ENCODE results near the gene AGTPBP1. TPM values are rescaled to one million over a fixed set of nuclear protein-coding genes. Genes with fewer than 3 reads are reported as not detected.

AGTPBP1 gene
- total RNA-seq, 1 experiment from 2014 or later = 14.0 TPM

GRCh38 chr9:85541876-85542275 lies 199.9 kb downstream of the AGTPBP1 start:
- Mint-ChIP-seq H3K4me1 (ENCODE audit: low read depth, unreplicated experiment) (no peaks in the 10 kb centered on the region), H3K36me3 (ENCODE audit: insufficient read depth, unreplicated experiment) (no peaks in the 10 kb centered on the region), H3K4me3 (ENCODE audit: low read depth, unreplicated experiment) (no peak overlapping the region), H3K9me3 (ENCODE audit: low read depth, unreplicated experiment) (no peaks in the 10 kb centered on the region), H3K27me3 (ENCODE audit: unreplicated experiment) (no peaks in the 10 kb centered on the region), H3K27ac (ENCODE audit: unreplicated experiment) (no peak overlapping the region)
- DNase-seq = no peak
- no TSS peak for BruUV-seq (replicated peaks)
- no peak for TF ChIP-seq CTCF (IDR thresholded peaks at IDR 0.05; ENCODE audit: unreplicated experiment)
- intact Hi-C loops (cut with micrococcal nuclease; ENCODE audit: unreplicated experiment) = no loop called here
- CTCF ChIA-PET = interaction anchor here (0.7 kb wide), 1 partner anchor 33 kb away, joined by 3 read pairs; no protein-coding TSS in a partner anchor

GRCh38 chr9:85536514-85536913 lies 205.2 kb downstream of the AGTPBP1 start:
- DNase-seq = no peak
- Mint-ChIP-seq H3K27ac (ENCODE audit: unreplicated experiment) (no peak overlapping the region), H3K4me3 (ENCODE audit: low read depth, unreplicated experiment) (no peak overlapping the region), H3K4me1 (ENCODE audit: low read depth, unreplicated experiment) (peaks cover 8% of the 10 kb centered on the region), H3K36me3 (ENCODE audit: insufficient read depth, unreplicated experiment) (no peaks in the 10 kb centered on the region), H3K9me3 (ENCODE audit: low read depth, unreplicated experiment) (no peaks in the 10 kb centered on the region), H3K27me3 (ENCODE audit: unreplicated experiment) (no peaks in the 10 kb centered on the region)
- CTCF ChIA-PET = no interaction called here
- TF ChIP-seq CTCF (IDR thresholded peaks at IDR 0.05; ENCODE audit: unreplicated experiment) = no peak
- intact Hi-C loops (cut with micrococcal nuclease; ENCODE audit: unreplicated experiment) = no loop called here
- no TSS peak for BruUV-seq (replicated peaks)

GRCh38 chr9:85536076-85536475 lies 205.7 kb downstream of the AGTPBP1 start:
- H3K4me3 Mint-ChIP-seq (ENCODE audit: low read depth, unreplicated experiment) = no peak overlapping the region
- no peak for DNase-seq
- no peak overlapping the region for H3K27ac Mint-ChIP-seq (ENCODE audit: unreplicated experiment)
- CTCF ChIA-PET = interaction anchor here (0.5 kb wide), 1 partner anchor 297 kb away, joined by 3 read pairs; no protein-coding TSS in a partner anchor
- TF ChIP-seq CTCF (IDR thresholded peaks at IDR 0.05; ENCODE audit: unreplicated experiment) = no peak
- intact Hi-C loops (cut with micrococcal nuclease; ENCODE audit: unreplicated experiment) = no loop called here
- peaks cover 8% of the 10 kb centered on the region for H3K4me1 Mint-ChIP-seq (ENCODE audit: low read depth, unreplicated experiment)
- H3K27me3 Mint-ChIP-seq (ENCODE audit: unreplicated experiment) = peaks cover under 1% of the 10 kb centered on the region
- no TSS peak for BruUV-seq (replicated peaks)
- no peaks in the 10 kb centered on the region for H3K36me3 Mint-ChIP-seq (ENCODE audit: insufficient read depth, unreplicated experiment)
- no peaks in the 10 kb centered on the region for H3K9me3 Mint-ChIP-seq (ENCODE audit: low read depth, unreplicated experiment)

- Mint-ChIP-seq H3K9me3 (ENCODE audit: low read depth, unreplicated experiment) (no peaks in the 10 kb centered on the region), H3K4me3 (ENCODE audit: low read depth, unreplicated experiment) (no peak overlapping the region), H3K36me3 (ENCODE audit: insufficient read depth, unreplicated experiment) (no peaks in the 10 kb centered on the region), H3K27me3 (ENCODE audit: unreplicated experiment) (peaks cover 16% of the 10 kb centered on the region), H3K4me1 (ENCODE audit: low read depth, unreplicated experiment) (peaks cover 8% of the 10 kb centered on the region), H3K27ac (ENCODE audit: unreplicated experiment) (no peak overlapping the region)
- no peak for TF ChIP-seq CTCF (IDR thresholded peaks at IDR 0.05; ENCODE audit: unreplicated experiment)
- intact Hi-C loops (cut with micrococcal nuclease; ENCODE audit: unreplicated experiment) = no loop called here
- BruUV-seq (replicated peaks) = no TSS peak
- CTCF ChIA-PET = no interaction called here
- no peak for DNase-seq
Observed at GRCh38 chr9:85534340-85534739, 207.4 kb downstream of the AGTPBP1 start.
